HG03442 (cell line): ENCODE measurements around the gene SETD4.
A peak's percentile ranks its signal among the peaks of the same experiment; 100 is the strongest.
"Not testable (repeated sequence)": the region's sequence is repeated elsewhere in the genome, so short reads cannot be mapped to it uniquely, and the experiment has no call there.

ENCODE experiments used
- ATAC-seq: cut with Tn5 transposase; IDR thresholded peaks from one replicate; pipeline ENCODE4 v1.9.1; 2021; ENCODE audit warnings: mild to moderate bottlenecking, moderate library complexity; ENCODE audit not compliant: unreplicated experiment

The SETD4 gene

GRCh38 chr21:36060159-36060921, at the start of gene SETD4:
SETD4 (minus strand) TSS chr21:36060526; CDS start chr21:36058888, 1,638 bp downstream.
- ATAC-seq, result peak; percentile 90

DNA sequence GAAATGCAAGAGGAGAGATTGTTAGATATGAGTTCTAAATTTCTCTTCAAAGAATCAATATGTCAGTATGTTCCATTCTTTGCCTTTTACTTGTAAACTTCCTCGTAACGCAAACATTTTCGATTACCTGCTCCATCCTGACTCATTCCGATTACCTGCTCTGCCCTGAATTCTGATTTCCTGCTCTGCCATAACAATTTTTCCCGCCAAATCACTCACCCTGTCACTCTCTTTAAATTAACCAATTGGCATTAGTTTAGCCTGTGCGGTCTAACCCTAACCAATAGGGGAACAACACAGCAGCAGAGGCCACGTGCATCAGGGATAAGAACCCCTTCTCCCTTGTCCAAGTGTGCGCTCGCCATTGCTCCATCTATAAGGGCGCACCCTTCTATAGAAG, 49.5 kb upstream of the SETD4 start:
- no peak for ATAC-seq

- no peak for ATAC-seq
Observed at GRCh38 chr21:36105327-36105842, 45.1 kb upstream of the SETD4 start.

GRCh38 chr21:36104317-36105300, 44.3 kb upstream of the SETD4 start:
- no peak for ATAC-seq

DNA sequence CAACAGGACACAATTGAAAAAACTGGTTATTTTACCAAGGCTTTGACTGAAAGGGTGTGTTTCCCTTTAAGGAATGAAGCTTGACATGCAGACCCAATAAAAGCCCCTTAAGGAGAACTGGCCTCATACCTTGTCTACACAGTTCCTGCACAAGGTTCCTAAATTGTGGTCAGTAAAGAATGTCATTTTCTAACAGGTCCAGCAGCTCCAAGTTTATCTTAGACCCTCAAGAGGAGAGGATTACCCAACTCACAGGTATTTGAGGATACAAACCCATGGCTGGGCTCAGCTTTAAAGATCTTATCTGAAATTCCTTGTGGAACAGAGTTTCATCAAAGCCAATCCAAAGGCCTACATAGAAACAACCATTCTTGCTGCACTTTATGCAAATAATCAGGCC, 43.1 kb upstream of the SETD4 start:
- ATAC-seq, result no peak

DNA sequence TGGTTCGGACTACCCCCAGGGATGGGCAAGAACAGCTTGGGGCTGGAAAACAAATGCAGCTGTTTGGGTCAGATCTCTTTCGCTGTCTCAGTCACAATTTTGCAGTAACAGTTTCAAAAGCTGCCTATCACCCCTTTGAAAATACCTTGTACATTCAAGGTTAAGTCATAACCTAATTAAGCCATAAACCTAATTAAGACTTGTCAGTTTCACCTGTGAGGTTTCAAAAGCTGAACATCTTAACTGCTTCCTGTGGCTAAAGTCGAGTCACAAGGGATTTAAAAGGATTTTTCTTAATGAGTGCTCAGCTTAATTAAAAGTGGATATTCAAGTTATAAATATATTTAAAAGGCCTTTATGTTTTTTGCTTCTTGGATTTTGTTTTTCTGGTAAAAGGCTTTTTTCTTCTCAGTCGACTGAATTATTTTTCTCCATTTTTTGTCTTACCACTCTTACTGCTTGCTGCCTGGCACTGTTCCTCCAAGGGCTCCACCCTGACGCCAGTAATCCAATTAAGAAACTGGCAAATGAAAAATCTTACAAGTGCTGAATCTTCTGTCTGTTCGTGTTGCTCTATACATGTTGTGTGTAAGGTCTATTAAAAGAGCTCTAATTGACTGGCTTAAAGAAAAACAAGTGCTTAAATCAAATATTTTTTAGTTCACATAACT, 40.8 kb upstream of the SETD4 start:
- no peak for ATAC-seq

DNA sequence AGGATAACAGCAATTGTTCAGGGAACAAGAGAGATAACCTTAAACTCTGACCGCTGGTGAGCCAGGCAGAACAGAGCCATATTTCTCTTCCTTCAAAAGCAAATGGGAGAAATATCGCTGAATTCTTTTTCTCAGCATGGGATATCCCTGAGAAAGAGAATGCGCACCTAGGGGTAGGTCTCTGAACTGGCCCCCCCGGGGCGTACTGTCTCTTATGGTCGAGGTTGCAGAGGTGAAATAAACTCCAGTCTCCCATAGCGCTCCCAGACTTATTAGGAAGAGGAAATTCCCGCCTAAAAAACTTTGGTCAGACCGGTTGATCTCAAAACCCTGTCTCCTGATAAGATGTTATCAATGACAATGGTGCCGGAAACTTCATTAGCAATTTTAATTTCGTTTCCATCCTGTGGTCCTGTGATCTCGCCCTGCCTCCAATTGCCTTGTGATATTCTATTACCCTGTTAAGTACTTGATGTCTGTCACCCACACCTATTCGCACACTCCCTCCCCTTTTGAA, 39.4 kb upstream of the SETD4 start:
- not testable (repeated sequence) for ATAC-seq

DNA sequence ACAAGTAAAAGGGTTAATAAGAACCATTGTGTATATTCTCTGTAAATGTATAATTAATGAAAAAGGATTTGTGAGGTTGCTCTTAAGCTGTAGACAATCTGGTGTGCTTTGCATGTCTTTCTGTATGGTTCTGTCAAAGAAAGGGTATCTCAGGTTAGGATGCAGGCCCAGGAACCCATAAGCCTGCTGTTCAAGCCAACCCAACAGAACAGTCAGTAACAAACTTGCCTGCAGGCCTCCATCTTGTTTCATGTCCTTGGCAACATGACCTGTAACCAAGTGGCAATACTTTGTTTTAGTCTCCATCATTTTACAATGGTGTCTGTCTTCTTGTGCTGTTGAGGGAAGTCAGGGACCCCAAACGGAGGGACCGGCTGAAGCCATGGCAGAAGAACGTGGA, 38.7 kb upstream of the SETD4 start:
- ATAC-seq, result no peak

DNA sequence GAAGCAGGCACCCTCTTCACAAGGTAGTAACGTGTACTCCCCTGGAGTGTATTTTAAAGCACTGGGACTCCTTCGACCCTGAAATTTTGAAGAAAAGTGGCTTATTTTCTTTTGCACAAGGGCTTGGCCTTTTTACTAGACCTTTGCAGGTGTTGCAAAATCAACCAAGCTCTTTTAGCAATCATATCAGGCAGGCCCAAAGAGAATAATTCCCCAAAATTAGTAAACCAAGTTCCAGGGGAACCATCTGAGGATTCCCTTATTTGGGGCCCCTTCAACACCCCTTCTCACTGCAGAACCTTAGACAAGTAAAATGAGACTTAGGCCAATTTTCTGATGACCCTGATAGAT, 37.8 kb upstream of the SETD4 start:
- ATAC-seq, result no peak

DNA sequence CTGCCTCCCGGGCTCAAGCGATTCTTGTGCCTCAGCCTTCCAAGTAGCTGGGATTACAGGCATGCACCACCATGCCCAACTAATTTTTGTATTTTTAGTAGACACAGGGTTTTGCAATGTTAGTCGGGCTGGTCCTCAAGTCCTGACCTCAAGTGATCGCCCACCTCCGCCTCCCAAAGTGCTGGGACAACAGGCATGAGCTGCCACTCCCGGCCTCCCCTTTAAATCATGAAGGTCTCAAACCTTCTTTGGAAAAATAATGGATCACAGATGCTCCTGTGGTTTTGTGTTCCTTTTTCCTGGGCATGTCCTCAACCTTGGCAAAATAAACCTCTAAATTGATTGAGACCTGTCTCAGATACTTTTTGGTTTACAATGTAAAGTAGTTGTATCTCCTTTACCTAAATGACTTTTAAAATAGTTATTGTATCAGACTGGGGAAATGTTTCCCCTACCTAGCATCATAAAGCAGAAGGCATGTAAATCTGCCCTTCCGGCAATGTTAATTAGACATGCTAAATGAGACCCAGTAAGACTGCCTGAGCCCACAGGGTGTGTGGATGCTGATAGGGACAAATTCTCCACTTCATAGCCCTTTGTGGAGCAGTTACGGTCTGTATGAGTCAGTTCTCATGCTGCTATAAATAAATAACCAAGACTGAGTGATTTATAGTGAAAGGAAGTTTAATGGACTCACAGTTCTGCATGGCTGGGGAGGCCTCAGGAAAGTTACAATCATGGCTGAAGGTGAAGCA, 37.3 kb upstream of the SETD4 start:
- ATAC-seq, result peak; percentile 75

DNA sequence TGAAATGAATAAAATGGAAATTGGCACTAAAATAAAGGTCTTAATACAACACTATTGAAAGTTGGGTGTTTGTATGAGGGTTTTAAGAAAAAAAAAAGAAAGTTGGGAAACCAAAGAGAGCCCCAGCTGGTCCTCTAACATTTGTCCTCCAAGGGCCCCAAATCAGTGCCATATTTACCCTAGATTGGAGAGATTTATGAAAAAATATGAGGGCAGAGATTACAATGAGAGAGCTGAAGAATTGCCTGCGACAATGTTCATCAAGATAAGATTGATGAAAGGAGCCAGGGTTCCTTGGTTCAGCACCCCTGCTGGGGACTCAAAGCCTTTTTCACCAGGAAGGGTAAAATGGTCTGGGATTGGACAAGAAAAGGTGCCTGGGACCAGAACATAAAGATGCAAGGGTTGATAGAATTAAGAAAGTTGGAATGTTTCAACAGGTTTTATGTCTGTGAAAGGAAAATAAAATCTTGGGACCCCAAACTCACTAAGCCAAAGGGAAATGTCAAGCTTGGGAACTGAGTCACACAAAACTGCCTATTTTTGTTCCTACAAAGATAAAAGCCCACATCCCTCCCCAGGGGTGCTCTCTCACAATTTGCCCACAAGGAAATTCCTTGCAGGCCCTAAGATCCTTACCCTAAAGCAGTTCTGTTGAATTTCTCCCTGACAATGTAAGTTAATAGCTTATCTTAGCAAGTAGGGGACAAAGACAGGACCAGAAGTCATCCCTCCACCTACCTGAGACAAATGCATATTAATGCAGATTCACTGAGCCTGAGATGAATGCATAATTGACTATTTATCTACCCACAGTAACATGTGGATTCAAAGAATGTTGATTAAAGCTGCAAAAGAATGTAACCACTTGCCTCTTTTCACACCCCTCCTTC, 36.3 kb upstream of the SETD4 start:
- ATAC-seq, result no peak

- ATAC-seq, result no peak
Observed at GRCh38 chr21:36093512-36093911, 33.2 kb upstream of the SETD4 start.

- ATAC-seq, result no peak
Observed at GRCh38 chr21:36092681-36093080, 32.4 kb upstream of the SETD4 start.

DNA sequence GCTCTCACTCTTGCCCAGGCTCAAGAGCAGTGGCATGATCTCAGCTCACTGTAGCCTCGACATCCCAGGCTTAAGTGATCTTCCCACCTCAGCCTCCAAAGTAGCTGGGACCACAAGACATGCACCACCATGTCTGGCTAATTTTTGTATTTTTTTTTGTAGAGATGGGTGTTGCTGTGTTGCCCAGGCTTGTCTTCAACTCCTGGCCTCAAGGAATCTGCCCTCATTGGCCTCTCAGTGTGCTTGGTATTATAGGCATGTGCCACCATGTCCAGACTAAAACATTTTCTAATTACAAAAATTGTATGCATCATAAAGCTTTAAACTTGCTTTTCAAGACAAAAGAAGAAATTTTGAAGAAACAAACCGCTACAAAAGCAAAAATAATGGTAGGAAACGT, 29.6 kb upstream of the SETD4 start:
- ATAC-seq, result no peak

DNA sequence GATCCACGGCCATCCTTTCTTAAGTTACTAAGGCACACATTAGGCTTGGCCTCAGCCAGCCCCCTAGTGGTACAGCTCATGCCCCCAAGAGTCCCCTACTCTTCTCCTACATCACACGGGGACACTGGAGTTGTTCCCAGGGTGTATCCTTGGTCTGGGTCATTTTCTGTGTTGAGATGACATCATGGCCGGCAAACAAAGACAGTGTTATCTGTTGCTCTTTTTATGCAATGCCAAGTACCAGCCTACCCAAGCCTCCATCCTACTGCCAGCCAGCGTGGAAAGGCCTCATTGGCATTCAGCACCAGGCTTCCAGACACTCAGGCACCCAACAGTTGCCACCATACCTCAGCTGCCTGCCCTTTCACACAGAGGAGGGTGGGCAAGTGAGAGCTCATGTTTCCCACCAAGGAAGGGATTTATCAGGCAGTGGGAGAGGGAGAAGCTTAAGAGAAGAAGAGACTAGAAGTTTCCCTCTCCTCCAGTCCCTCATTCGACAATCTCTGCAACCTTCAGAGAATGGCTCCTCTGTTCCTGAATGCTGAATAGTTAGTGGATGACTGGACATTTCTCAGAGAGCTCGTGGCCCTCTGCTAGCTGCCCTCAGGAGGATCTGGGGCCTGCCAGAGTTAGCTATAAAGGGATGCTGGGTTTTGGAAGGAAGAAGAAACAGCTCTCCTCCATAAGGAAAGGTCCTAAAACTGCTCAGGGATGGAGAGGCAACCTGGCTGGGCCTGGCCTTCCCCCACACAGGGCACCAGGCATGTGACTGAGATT, 27.2 kb upstream of the SETD4 start:
- no peak for ATAC-seq

GRCh38 chr21:36082237-36082664, 21.9 kb upstream of the SETD4 start:
- ATAC-seq, result no peak

DNA sequence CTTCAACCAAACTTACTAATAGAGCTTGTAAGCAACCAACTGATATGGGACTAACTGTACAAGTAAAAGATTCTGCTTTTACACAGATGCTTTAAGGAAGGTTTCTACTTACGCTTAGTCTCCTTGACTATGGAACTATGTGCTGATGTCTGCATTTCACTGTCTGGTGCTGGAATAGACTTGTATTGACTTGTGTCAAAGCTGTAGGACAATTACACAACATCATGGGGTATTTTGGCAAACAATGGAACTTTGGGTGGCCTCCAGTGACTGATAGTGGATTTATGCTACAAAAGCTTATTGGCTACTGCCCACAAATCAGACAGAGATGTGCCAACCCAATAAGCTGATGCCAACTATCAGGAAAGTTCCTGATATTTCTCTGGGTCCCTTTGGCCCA, 20.1 kb upstream of the SETD4 start:
- ATAC-seq, result no peak

GRCh38 chr21:36079671-36080070, 19.3 kb upstream of the SETD4 start:
- ATAC-seq, result no peak
